ENCODE measurements around the gene CLCN6. TPM values are rescaled to one million over a fixed set of nuclear protein-coding genes. Genes with fewer than 3 reads are reported as not detected.

CLCN6 gene
- total RNA-seq, 1 donor from 2014 or later = 11.2 TPM

- Mint-ChIP-seq H3K27ac (no peak overlapping the region), H3K4me1 (ENCODE audit: low read depth) (no peaks in the 10 kb centered on the region), H3K4me3 (no peak overlapping the region), H3K27me3 (ENCODE audit: insufficient read depth) (peaks cover 4% of the 10 kb centered on the region), H3K36me3 (ENCODE audit: low read depth) (no peaks in the 10 kb centered on the region), H3K9me3 (no peaks in the 10 kb centered on the region)
- no peak for DNase-seq (ENCODE audit: low spot score)
- intact Hi-C loops (cut with micrococcal nuclease) = no loop called here
These were observed 36.7 kb upstream of the CLCN6 start for GRCh38 chr1:11769274-11769673.

- Mint-ChIP-seq H3K9me3 (no peaks in the 10 kb centered on the region), H3K4me1 (ENCODE audit: low read depth) (no peaks in the 10 kb centered on the region), H3K27me3 (ENCODE audit: insufficient read depth) (peaks cover 6% of the 10 kb centered on the region), H3K4me3 (no peak overlapping the region), H3K36me3 (ENCODE audit: low read depth) (no peaks in the 10 kb centered on the region), H3K27ac (no peak overlapping the region)
- DNase-seq (ENCODE audit: low spot score) = no peak
- intact Hi-C loops (cut with micrococcal nuclease) = no loop called here
These were observed 36.0 kb upstream of the CLCN6 start for GRCh38 chr1:11770011-11770410.

- intact Hi-C loops (cut with micrococcal nuclease) = no loop called here
- Mint-ChIP-seq H3K4me1 (ENCODE audit: low read depth) (no peaks in the 10 kb centered on the region), H3K27ac (no peak overlapping the region), H3K4me3 (no peak overlapping the region), H3K27me3 (ENCODE audit: insufficient read depth) (peaks cover 6% of the 10 kb centered on the region), H3K36me3 (ENCODE audit: low read depth) (no peaks in the 10 kb centered on the region), H3K9me3 (no peaks in the 10 kb centered on the region)
- no peak for DNase-seq (ENCODE audit: low spot score)
These were observed 34.4 kb upstream of the CLCN6 start for GRCh38 chr1:11771481-11772043.

- Mint-ChIP-seq H3K4me3 (no peak overlapping the region), H3K36me3 (ENCODE audit: low read depth) (no peaks in the 10 kb centered on the region), H3K27ac (no peak overlapping the region), H3K27me3 (ENCODE audit: insufficient read depth) (peaks cover 10% of the 10 kb centered on the region), H3K4me1 (ENCODE audit: low read depth) (no peaks in the 10 kb centered on the region), H3K9me3 (no peaks in the 10 kb centered on the region)
- DNase-seq (ENCODE audit: low spot score) = no peak
- intact Hi-C loops (cut with micrococcal nuclease) = no loop called here
These were observed 33.5 kb upstream of the CLCN6 start for GRCh38 chr1:11772458-11772857.

- H3K27me3 Mint-ChIP-seq (ENCODE audit: insufficient read depth) = peaks cover 10% of the 10 kb centered on the region
- H3K4me1 Mint-ChIP-seq (ENCODE audit: low read depth) = no peaks in the 10 kb centered on the region
- intact Hi-C loops (cut with micrococcal nuclease) = no loop called here
- H3K36me3 Mint-ChIP-seq (ENCODE audit: low read depth) = no peaks in the 10 kb centered on the region
- no peaks in the 10 kb centered on the region for H3K9me3 Mint-ChIP-seq
- H3K27ac Mint-ChIP-seq = no peak overlapping the region
- DNase-seq (ENCODE audit: low spot score) = no peak
- H3K4me3 Mint-ChIP-seq = no peak overlapping the region
These were observed 31.2 kb upstream of the CLCN6 start for GRCh38 chr1:11774753-11775152.

GRCh38 chr1:11777658-11778322 lies 28.2 kb upstream of the CLCN6 start:
- Mint-ChIP-seq H3K27ac (no peak overlapping the region), H3K4me3 (no peak overlapping the region), H3K27me3 (ENCODE audit: insufficient read depth) (peaks cover 6% of the 10 kb centered on the region), H3K36me3 (ENCODE audit: low read depth) (no peaks in the 10 kb centered on the region), H3K9me3 (no peaks in the 10 kb centered on the region), H3K4me1 (ENCODE audit: low read depth) (no peaks in the 10 kb centered on the region)
- intact Hi-C loops (cut with micrococcal nuclease) = no loop called here
- no peak for DNase-seq (ENCODE audit: low spot score)

GRCh38 chr1:11778336-11778735 lies 27.7 kb upstream of the CLCN6 start:
- no peak for DNase-seq (ENCODE audit: low spot score)
- H3K36me3 Mint-ChIP-seq (ENCODE audit: low read depth) = no peaks in the 10 kb centered on the region
- no peaks in the 10 kb centered on the region for H3K4me1 Mint-ChIP-seq (ENCODE audit: low read depth)
- no peaks in the 10 kb centered on the region for H3K9me3 Mint-ChIP-seq
- H3K27ac Mint-ChIP-seq = no peak overlapping the region
- intact Hi-C loops (cut with micrococcal nuclease) = no loop called here
- H3K27me3 Mint-ChIP-seq (ENCODE audit: insufficient read depth) = peaks cover 6% of the 10 kb centered on the region
- no peak overlapping the region for H3K4me3 Mint-ChIP-seq

- no peak overlapping the region for H3K4me3 Mint-ChIP-seq
- intact Hi-C loops (cut with micrococcal nuclease) = no loop called here
- DNase-seq (ENCODE audit: low spot score) = no peak
- H3K4me1 Mint-ChIP-seq (ENCODE audit: low read depth) = no peaks in the 10 kb centered on the region
- peaks cover 6% of the 10 kb centered on the region for H3K27me3 Mint-ChIP-seq (ENCODE audit: insufficient read depth)
- H3K9me3 Mint-ChIP-seq = no peaks in the 10 kb centered on the region
- no peak overlapping the region for H3K27ac Mint-ChIP-seq
- no peaks in the 10 kb centered on the region for H3K36me3 Mint-ChIP-seq (ENCODE audit: low read depth)
These were observed 27.0 kb upstream of the CLCN6 start for GRCh38 chr1:11778844-11779623.

- Mint-ChIP-seq H3K27ac (no peak overlapping the region), H3K9me3 (no peaks in the 10 kb centered on the region), H3K27me3 (ENCODE audit: insufficient read depth) (peaks cover 4% of the 10 kb centered on the region), H3K4me3 (no peak overlapping the region), H3K36me3 (ENCODE audit: low read depth) (no peaks in the 10 kb centered on the region), H3K4me1 (ENCODE audit: low read depth) (no peaks in the 10 kb centered on the region)
- DNase-seq (ENCODE audit: low spot score) = no peak
- intact Hi-C loops (cut with micrococcal nuclease) = no loop called here
These were observed 26.1 kb upstream of the CLCN6 start for GRCh38 chr1:11779715-11780379.

- Mint-ChIP-seq H3K27me3 (ENCODE audit: insufficient read depth) (peaks cover 4% of the 10 kb centered on the region), H3K4me3 (no peak overlapping the region), H3K27ac (no peak overlapping the region), H3K9me3 (no peaks in the 10 kb centered on the region), H3K36me3 (ENCODE audit: low read depth) (no peaks in the 10 kb centered on the region), H3K4me1 (ENCODE audit: low read depth) (no peaks in the 10 kb centered on the region)
- intact Hi-C loops (cut with micrococcal nuclease) = no loop called here
- no peak for DNase-seq (ENCODE audit: low spot score)
These were observed 25.4 kb upstream of the CLCN6 start for GRCh38 chr1:11780380-11781147.

GRCh38 chr1:11781297-11781696 lies 24.7 kb upstream of the CLCN6 start:
- Mint-ChIP-seq H3K27me3 (ENCODE audit: insufficient read depth) (peaks cover 4% of the 10 kb centered on the region), H3K27ac (no peak overlapping the region), H3K36me3 (ENCODE audit: low read depth) (no peaks in the 10 kb centered on the region), H3K4me3 (no peak overlapping the region), H3K9me3 (no peaks in the 10 kb centered on the region), H3K4me1 (ENCODE audit: low read depth) (no peaks in the 10 kb centered on the region)
- no peak for DNase-seq (ENCODE audit: low spot score)
- intact Hi-C loops (cut with micrococcal nuclease) = no loop called here

GRCh38 chr1:11782127-11782708 lies 23.8 kb upstream of the CLCN6 start:
- Mint-ChIP-seq H3K27ac (no peak overlapping the region), H3K36me3 (ENCODE audit: low read depth) (no peaks in the 10 kb centered on the region)
- intact Hi-C loops (cut with micrococcal nuclease) = no loop called here

More at GRCh38 chr1:11782127-11782708, 23.8 kb upstream of the CLCN6 start:
- H3K27me3 Mint-ChIP-seq (ENCODE audit: insufficient read depth) = no peaks in the 10 kb centered on the region
- DNase-seq (ENCODE audit: low spot score) = no peak
- H3K4me3 Mint-ChIP-seq = no peak overlapping the region
- H3K4me1 Mint-ChIP-seq (ENCODE audit: low read depth) = no peaks in the 10 kb centered on the region
- no peaks in the 10 kb centered on the region for H3K9me3 Mint-ChIP-seq

All from activated T-helper 1 cell treated with anti-CD3 and anti-CD28 coated beads, Interleukin-12 subunit alpha, Interleukin-12 subunit beta, Interleukin-2, Interleukin-4 antibody, amounts not matched to agents 30 ng/mL and 10 ng/mL and 1 ng/mL, durations not matched to agents 14 hours and 24 hours and 36 hours (primary cell).